NCI-H460 (cell line): ENCODE data around the gene ATP2B2. TPM values are rescaled to one million over a fixed set of nuclear protein-coding genes. Genes with fewer than 3 reads are reported as not detected.

Experiments
- DNase-seq: peaks from one replicate; pipeline ENCODE4 v3.0.0-alpha.2; 2016; ENCODE audit warnings: low read depth; ENCODE audit errors: extremely low read depth
- total RNA-seq: library from RNA; depleted of rRNA; stranded (reverse); fragments of >200 nt; shearing (Covaris generic); gene quantifications from 2 replicates; pipeline ENCODE4 v1.2.3, GENCODE V29; 2014

ATP2B2 gene
- total RNA-seq, 1 experiment from 2014 or later = not detected

DNA sequence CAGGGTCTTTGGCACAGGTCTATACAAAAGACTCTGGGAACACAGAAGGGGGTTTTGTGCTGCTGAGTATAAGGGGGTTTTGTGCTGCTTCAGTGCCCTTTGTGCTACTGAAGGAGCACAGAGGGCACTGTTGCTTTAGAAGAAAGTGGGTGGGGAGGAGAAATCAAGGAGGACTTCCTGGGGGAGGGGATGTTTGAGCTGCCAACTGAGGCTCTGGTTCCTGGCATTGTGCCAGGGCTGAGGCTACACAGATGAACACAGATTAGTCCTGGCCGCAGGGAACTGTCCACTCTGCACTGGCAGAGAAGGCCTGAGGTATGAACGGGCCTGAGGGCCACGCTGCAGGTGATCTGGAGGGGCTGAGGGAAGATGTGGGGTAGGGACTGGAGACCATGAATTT lies 152.2 kb downstream of the ATP2B2 start:
- no peak for DNase-seq

DNA sequence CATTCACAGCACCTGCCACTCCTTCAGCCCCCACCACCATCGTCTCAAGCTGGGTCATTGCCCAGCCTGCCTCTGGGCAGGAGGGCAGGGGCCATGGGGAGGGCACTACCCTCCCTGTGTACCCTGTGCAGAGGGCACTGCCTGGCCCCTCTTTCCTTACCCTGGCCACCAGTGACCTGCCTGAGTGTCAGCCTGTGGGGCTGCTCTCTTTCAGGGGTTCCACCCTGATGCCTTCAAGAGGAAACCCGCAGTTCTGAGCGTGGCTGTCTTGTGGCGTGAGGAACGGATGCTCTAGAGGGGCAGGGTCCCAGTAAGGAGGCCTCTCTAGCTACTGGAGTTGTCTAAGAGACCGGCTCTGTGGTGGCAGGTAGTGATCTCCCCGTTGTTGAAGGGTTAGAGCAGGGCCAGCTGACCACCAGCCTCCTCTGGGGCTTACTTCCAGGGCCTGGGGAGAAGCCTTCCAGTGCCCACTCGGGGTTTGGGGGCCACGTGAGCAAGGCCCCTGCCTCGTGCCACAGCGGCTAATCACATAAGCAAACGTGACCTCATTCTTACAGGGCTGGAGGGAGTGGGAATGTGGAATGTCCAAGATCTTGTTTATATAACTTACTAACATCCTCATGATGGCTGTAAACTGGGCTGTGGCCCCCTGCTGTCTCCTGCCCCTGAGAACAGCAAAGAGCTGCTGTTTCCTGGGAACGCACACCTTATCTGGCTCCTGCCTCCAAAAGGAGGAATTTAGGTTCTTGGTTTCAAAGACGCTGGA lies 153.1 kb downstream of the ATP2B2 start:
- no peak for DNase-seq

DNA sequence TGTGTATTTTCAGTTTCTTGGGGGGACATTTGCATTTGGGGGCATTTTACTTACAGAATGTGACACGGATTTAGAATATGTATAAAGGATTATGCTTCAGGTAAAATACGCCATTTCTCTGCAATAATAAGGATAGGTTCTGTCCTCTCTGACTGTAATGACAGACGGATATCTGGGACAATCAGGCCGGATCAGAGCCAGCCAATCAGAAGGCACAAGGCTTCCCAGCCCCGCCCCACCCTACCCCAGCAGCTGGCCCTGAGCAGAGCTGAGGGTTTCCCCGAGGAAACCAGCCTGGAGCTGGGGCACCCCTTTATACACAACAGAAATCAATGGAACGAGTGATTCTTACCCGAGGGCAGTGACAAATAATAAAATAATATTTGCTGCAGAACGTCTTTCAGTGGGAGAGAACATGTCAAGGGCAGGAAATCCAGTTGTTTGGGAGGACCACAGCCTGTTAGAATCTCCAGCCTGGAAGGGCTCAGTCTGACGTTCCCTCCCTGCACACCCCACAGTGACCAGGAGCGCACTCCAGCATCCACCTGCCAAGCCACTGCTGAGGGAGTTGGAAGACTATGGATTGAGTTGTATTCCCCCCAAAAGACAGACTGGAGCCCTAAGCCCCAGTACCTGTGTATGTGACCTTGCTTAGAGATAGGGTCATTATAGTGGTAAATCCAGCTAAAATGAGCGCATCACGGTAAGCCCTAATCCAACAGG lies 154.2 kb downstream of the ATP2B2 start:
- no peak for DNase-seq

DNA sequence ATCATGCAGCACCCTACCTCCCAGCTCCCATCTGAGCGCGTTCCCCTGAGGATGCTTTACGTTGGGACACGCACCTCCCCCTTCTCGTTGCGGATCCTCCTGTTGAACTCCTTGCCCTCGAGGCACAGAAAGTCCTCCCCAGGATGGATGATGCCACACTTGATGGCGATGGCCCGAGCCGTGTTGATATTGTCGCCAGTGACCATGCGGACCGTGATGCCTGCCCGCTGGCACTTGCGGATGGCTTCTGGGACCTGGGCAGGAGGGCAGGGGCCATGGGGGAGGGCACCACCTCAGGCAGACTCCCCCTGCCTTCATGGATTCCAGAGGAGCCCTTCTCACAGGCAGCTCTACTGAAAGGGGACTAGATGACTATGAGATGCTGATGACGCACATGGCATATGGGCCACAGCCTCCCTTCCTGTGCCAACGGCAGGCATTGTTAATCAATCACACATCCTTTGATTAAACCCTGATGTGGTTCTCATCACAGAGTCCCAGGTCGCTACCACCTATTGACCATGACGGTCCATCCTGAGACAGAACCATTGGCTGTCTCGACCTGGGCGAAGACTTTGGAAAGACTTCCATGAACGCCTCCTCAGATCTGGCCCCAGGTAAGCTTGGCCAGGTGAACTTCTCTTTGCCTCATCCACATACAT lies 154.9 kb downstream of the ATP2B2 start:
- no peak for DNase-seq

DNA sequence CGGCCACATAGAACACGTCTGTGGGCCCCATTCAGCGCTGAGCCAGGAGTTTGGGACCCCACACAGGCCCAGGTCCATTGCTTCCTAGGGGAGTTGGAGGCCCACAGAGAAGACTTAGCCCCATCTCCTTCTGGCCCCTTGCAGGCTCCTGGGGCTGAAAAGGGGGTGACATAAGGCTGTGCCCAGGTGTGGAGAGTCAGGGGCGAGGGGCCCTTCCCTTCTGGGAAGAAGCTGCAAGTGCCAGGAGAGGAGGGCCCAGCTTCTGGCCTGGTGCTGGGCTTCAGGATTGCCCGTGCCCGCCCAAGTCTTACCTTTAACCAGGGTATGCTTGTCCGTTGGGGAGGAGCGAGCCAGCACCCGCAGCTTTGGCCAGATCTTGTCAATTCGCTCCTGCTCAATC lies 155.6 kb downstream of the ATP2B2 start:
- no peak for DNase-seq

DNA sequence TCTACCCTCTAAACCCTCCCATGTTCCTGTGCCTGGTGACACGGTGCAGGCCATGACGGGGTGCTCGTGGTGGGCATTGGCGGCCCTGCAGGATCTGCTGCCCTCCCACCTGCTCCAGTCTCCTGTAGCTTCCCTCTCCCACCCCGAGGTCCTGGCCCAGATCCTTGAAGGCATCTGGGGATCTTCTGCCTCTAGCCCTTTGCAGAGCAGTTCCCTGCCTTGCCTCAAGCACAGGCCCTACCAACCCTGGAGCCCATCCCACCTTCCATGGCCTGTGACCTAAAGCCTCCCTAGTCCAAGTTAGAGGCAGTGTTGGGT lies 157.0 kb downstream of the ATP2B2 start:
- no peak for DNase-seq

DNA sequence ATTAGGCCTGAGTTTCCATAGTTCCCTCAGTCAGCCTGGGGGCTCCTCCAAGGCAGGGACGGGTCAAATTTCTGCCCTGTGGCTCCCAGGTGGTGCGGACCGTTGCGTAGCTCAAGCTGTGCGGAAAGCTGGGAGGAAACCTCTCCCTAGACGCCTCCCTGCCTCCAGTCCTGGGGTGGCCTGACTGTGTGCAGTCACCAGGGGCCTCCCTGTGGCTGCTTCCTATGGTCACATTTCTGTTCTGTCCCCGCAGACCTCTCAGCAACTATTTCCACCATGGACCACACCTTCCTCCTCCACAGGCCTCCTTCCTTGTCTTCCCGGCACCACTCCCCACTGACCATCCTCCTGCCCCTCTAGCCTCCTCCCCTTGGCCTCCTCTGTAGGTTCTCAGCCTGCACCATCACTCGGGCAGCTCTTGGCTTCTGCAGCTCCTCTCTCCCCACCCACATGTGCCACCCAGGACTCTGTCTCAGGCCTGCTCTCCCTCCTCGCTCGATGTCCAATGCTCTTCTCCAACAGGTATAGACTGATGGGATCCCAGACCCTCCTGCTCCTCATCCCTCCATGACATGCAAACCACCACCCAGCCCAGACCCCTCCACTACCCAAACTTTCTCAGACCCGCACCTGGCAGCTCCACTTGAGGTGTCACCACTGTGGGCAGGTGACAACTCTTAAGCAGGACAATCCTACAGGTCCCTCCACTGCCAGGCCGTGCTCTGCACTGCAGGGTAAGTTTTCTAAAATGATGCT lies 157.6 kb downstream of the ATP2B2 start:
- no peak for DNase-seq

DNA sequence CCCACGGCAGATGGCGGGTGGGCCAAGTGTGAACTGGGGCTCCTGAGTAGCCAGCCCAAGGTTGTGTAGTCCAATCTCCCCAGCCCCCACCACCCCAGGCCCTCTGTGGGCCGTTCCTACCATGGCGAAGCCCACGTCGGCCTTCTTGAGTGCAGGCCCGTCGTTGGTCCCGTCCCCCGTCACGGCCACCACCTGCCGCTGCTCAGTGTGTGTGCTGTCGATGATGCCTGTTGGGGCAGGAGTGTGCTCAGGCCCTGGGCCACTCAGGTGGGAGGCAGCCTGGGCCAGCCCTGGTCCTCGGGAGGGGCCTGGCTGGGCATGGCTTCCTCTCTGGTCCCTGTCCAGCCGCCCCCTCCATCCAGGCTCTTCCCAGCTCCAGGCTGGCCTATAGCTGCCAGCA lies 159.5 kb downstream of the ATP2B2 start:
- no peak for DNase-seq

DNA sequence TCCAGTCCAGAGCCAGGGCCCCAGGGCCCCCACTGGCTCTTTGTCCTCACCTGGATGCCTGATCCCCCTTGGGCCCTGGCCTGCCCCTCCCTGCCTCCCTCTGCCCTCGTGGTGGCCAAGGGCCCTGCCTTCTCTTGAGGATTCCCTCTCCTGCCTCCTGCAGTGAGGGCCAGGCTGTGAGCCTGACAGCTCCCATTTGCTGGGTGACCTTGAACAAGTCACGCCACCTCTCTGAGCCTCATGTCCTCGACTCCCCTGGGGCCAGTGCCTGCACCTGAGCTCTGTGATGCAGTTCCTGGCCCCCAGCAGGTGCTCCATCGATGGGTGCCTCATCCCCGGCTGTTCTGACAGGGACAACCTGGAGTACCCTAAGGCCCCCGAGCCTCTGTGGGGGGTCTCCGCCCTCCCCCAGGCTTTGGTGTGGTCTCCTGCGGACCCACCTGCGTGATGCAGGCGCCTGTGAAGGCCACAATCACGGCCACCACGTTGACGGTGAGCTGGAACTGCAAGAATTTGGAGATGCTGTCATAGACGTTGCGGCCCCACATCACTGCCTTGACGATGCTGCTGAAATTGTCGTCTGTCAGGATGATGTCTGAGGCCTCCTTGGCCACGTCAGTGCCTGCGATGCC lies 160.3 kb downstream of the ATP2B2 start:
- no peak for DNase-seq

DNA sequence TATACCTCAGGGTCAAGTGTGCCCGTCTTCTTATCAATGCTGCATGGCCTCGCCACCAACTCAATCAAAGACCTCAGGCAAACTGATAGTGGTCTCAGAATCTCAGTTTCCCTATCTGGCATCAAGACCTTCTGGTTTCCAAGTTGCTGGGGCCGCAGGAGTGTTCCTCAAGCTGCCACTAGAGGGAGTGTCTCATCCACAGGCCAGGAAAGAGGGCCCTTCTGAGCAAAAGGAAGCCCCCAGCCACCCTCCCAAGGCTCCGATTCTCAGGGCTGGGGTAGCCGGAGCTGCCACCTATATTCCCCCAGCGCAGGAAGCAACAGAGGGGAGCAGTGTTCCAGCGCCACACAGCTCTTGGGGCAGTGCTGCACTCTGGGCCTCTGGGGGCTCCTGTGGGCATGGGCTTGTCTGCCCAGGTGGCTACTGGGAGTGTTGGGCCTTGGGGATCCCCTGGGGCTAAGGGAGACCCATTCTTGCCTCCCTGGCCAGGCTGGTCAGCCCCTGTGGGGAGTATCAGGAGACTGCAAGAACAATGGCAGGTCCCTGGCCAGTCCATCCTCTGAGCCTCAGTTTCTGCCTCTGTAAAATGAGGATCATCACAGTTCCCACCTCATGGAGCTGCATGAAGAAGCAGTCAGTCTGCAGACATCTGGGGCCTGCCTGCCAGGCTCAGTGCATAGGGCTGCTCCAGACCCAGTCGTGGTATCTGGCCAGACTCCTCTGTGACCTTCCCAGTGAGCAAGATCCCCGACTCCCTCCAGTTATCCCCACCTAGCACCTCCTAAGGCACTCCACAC lies 161.0 kb downstream of the ATP2B2 start:
- peak; percentile 27 for DNase-seq

DNA sequence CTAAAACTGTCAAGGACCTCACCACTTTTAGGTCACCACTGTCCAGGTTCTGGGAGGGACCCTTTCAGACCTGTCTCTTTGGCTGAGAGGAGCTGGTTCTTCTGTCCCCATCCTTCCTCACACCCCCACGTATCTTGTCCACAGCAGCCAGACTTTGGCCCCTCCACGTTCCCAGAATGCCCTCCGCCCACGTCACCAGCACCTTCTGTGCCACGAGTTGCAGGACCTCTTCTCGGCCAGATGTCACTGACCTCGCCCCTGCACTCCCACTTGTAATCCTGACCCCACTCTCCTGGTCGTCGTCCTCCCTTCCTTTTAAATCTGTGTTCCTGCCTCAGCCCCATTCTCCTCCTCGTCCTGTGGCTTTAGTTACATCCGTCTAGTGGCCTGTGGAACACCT lies 161.9 kb downstream of the ATP2B2 start:
- no peak for DNase-seq

DNA sequence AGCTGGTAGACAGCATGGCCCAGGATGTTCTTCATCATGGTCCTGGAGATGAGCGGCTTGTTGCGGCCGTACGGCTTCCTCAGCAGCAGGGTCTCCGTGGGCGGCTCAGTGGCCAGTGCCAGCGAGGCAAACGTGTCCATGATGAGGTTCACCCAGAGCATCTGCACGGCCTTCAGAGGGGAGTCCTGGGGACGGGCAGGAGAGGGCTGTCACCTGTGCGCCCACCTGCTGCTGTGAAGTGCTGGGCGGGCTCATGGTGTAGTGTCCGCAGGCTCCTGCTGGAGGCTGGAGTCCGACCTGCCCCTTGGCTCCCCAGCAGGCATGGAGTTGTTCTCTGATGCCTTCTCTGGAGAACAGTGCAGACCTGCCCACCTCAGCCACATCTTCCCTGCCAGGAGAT lies 162.6 kb downstream of the ATP2B2 start:
- no peak for DNase-seq

DNA sequence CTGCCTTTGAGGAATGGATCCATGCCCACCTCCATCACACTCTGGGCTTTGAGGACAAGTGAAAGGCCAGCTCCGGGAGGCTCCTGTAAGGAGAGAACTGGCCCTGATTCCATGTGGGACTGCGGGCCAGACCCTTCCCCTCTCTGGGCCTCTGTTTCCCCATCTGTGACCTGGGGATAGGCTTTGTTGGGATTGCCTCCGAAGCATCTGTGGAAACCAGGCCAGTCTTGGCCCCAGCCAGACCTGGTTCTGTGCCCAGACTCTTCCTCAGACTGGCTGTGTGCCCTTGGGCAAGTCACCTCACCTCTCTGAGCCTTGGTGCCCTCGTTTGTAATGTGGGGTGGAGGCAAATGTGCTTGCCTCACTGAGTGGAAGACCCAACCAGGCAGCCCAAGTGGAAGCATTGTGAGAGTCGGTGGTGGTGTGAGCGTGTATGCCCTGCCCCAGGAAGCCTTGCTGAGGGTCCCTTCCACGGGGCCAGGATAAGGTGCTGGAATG lies 163.4 kb downstream of the ATP2B2 start:
- DNase-seq = no peak

DNA sequence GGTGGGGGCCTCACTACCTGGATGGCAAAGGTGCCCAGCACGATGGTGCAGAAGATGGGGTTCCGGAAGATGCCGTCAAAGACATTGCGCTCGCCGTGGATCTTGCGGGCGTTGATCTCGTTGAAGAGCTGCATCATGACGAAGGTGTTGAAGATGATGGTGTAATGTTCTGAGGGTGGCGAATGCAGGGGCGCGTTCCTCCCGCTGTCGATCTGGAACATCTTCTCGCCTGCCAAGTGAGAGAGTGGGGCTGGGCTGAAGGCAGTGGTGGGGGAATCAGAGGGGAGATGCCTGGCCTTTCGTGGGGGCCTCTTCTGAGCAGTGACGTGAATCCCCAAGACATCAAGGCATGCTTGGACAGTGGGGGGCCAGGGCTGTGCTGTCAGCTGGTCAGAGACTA lies 164.9 kb downstream of the ATP2B2 start:
- DNase-seq = no peak

DNA sequence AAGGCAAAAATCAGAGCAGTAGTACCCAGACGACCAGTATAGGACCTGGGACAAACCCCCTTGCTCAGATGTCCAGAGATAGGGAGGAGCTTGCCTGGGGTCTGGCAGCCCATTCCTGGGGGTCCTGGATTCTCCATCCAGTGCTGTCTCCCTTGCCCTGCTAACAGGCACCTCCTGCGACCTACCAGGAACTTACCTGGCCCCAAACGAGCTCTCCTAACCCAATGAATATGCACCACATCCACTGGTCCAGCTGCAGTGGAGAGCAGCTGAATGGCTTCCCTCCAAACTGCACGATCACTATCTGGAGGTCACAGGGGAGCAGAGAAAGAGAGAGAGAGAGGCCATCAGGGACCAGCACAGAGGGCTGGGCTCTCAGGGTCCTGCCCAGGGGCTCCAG lies 165.3 kb downstream of the ATP2B2 start:
- DNase-seq = no peak

DNA sequence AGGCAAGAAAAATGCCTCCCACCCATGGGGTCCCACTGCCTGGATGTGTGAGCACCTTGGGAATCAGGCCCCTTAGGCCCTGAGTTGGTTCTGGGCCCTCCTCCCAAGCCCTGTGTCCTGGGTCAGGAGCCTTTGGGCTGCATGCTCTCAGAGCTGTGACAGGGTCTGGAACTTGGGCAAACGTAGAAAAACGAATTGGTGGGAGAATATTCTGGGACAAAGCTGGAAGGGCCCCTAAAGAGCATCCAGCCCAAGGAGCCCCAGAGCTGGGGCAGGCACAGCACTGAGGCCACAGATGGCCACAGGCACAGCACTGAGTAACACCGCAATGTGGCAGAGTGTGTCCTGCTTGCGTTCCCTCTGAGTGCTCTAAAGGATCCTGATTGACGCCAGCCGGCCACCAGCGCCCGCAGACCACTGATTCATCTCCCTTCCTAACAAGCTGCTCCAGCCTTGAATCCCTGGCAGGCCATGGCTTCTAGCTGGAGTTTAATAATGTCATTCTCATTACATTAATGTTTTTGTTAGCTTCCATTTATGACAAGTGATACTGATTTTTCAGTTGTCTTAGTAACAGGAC lies 165.9 kb downstream of the ATP2B2 start:
- DNase-seq = no peak

DNA sequence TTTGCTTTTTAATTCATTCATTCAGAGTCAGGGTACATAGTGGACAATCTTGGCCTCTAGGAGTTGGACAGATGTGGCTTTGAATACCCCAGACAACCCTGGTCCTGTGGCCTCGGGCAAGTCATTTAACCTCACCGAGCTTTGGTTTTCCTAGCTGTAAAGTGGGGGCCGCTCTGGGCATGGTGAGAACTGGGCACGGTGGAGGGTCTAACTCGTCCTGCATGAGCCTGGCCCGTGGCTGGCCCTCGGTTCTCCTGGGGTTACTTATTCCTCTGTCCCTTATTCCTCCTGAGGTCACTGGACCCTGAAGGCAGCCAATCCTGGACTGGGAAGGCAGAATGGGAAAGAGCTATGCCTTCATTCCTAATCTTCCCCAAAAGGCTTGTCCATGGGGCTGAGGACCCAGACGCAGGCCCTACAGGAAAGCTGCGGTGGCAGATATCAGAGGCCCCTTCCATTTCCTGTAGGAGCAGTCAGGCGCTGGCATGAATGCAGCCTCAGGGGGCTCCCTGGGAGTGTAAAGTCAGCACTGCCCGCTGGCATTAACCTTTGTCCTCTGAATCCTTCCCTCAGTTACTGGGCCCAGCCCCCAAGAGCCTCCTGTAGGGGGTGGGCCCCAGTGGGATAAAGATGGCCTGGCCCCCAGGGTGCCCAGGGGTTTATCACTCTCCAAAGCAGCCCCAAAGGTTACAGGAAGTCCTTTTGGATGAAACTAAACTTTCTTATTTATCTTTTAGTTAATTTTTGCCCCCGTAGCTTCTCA lies 166.6 kb downstream of the ATP2B2 start:
- no peak for DNase-seq

DNA sequence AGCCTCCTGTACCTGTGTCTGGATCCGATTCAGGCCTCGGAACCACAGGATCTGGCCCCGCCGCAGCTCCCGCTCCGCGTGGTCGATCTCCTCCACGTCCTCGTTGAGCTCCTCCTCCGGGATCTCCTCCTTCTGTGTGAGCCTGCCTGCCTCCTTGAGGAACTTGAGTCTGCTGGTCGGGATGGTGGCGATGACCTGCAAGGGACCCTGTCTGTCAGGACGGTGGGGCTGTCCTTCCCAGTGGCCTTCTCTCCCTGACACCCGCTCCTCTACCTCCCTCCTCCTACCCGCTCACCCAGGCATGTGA lies 167.3 kb downstream of the ATP2B2 start:
- DNase-seq = no peak
